Stimulated activated CD8-positive, alpha-beta memory T cell treated with anti-CD3 and anti-CD28 coated beads, Interleukin-15, amount 100 ng/mL, for 48 hours (primary cell): ENCODE data around the gene ST3GAL6.

Experiments used
- DNase-seq, 2 donors: peaks; one replicate each; pipeline ENCODE4 v3.0.0-alpha.2; 2020; ENCODE audit warnings: low read depth in 2 of 2

Gene ST3GAL6, protein sequence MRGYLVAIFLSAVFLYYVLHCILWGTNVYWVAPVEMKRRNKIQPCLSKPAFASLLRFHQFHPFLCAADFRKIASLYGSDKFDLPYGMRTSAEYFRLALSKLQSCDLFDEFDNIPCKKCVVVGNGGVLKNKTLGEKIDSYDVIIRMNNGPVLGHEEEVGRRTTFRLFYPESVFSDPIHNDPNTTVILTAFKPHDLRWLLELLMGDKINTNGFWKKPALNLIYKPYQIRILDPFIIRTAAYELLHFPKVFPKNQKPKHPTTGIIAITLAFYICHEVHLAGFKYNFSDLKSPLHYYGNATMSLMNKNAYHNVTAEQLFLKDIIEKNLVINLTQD

DNA sequence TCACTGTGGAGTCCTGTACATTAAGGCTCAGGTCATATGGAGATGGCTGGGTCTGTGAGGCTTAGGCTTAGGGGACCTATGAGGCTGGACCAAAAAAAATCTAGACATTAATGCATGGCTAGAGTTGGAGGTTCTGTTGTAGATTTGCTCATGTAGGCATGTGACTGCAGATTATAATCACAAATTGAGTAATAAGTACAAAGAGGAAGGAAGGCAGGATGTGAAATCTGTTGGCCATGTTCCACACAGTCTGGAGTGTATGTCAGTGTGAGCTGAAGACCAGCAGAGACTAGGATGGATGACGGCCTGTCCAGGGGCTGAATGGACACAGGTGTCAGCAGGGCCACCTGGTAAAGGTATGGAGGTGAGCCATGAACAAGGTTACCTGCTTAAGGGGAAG lies at the start of gene ST3GAL6:
TSS of gene ST3GAL6 (plus strand) at position 265 of the 400 bp plus-strand sequence. CDS start 5,101 bp downstream, outside the sequence.
- no peak for DNase-seq

DNA sequence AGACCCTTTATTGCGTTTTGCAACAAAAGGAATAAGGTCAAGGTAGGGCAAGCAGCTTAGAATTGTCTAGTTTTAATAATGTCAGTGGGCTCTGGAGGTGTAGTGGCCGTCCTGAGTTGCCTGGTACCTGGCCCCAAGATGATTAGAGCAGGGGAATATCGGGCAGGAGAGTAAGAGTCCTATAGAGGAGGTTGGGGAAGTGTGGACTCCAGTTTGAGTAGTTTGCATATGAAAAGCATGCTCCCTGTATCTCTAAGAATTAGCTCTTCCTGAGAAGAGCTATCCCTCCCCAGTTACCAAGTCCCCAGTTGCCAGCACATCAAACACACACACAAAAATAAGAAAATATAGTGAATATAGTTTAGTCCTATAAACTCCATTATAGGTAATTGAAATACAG lies 49.2 kb upstream of the ST3GAL6 start:
- DNase-seq = no peak

DNA sequence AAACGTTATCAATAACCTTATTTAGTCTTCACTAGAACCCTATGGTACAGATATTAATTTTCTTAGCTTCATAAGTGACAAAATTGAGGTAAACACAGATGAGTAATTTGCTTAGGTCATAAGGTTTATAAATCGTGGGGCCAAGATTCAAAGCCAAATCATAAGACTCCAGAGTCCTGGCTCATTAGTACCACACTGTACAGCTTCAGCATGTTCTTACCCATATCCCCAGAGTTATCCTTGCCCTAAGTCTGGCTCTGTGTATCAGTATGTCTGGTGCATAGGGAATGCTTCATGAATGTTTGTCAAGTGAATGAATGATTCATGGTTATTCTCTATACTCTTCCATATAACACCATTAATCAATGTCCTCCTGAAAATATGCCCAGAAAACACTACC lies 45.6 kb upstream of the ST3GAL6 start:
- no peak for DNase-seq

DNA sequence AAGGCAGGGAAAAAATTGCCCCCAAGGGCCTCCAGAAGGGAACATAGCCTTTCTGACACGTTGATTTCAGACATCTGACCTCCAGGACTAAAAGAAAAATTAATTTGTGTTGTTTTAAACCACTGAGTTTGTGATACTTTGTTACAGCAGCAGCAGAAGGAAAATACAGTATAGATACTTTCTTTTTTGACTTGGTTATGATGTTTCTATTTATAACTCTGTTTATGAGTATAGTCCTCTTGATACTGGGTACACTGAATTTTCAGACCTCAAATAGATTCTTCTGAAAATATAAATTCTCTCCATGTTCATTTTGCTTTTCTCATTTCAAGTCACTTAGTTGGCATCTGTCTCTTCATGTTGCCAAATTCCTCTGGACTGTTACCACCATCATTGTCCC lies 44.4 kb upstream of the ST3GAL6 start:
- no peak for DNase-seq

DNA sequence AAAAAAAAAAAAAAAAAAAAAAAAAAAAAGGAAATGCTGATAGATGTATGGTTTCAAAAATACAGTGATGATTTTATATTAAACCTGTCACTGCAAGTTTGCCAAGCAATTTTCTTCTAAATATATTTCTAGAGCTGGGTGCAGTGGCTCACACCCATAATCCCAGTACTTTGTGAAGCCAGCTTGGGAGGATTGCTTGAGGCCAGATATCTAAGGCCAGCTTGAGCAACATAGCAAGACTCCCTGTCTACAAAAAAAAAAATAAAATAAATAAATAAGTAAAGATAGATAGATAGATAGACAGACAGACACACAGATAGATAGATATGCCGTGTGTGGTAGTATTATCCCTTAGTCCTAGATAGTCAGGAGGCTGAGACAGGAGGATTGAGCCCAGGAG lies 41.4 kb upstream of the ST3GAL6 start:
- DNase-seq = no peak

DNA sequence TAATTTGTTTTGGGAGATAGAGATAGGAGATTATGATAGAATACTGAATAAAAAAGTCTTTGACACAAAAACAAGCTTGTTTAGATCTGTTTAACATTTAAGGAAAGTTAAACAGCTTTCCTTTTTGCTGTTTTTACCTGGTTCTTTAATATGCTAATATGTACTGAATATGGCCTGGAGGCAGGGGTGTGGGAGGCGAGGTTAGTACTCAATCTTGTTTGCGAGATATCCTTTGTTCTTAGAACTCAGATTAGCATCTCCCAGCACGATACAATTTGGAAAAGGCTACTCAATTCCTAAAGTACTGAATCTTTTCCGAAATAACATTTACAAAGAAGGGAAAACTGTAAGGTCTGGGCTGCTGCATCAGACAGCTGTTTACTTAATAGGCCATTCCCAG lies 40.8 kb upstream of the ST3GAL6 start:
- no peak for DNase-seq

DNA sequence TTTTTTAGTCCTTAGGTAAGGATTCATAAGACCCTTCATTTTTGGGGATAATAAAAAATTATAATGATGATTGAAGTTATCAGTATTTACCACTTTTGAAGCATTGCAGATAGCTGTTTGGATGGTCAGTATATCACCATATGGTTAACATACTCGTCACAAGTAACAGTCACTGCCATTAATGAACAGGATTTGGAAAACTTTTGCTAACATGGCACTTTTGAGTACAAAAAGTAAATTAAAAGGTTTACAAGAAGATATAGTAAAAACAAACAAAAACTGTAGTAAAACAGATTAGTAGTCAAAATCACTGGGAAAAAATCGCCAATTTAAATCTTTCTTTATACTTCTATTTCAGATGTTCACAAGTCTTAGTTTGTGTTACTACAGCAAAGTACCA lies 37.8 kb upstream of the ST3GAL6 start:
- no peak for DNase-seq

DNA sequence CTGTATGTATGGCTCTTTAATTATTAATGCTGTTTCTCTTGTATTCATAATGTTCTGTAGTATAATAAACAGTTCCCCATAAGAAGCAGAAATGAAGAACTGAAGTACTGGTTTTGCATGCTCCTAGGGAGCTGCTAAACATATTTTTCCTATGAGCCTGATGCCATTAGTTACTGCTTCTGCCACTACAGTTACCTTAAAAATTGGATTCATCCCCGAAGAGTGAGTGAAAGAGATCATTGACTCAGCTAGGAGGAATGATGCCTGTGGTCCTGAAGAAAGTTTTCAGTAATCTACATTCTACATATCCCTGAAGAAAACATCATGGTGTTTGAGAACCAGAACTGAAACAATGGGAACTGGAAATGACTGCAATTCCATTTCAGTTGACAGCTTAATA lies 37.1 kb upstream of the ST3GAL6 start:
- DNase-seq = no peak

DNA sequence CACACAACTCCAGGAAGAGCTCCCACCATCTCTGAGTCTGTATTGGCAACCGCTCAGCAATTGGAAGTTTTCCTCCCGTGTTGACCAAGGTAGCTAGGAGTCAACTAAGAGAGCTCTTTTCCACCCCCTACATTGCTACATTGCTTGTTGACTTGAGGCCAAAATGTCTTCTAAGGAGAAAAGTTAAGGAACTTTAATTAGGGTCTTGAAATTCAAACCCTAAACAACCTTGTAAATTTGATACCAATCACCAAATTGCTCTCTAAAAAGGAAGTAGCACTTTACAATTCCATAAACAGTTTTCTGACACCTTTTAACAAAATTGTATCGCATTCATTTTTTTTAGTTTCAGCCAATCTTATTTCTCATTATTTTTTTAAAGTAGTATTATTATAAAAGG lies 35.5 kb upstream of the ST3GAL6 start:
- DNase-seq = no peak

DNA sequence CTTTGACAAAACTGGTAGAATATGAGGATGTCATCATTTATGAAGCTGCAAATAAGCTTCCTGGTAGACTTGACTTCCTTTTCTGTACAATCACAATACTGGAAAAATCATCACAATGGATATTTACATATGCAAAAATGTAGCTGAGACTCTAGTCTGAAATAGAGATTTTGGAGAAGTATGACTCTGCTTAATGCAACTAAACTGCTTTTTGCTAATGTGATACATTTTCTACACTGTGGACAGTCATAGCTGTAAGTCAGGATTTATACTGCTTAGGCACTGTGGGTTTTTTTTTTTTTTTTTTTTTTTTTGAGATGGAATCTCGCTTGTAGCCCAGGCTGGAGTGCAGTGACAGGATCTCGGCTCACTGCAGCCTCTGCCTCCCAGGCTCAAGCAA lies 34.5 kb upstream of the ST3GAL6 start:
- DNase-seq = no peak

DNA sequence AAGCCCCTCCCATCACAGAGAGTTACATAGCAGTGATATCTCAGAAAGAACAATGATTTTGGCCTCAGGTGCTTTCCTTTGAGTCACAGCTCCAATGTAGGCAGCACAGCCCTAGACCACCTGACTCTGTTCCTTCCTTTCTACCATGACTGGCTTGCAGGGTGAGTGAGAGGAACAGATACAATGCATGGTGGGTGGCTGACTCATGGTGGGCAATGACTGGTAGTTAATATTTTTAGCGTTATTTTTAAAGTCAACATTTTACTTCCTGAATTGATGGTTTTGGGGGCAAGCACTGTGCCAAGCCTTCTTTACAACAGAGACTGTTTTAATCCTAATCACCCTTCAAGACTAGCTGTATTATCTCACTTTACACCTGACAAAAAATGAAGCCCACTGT lies 32.8 kb upstream of the ST3GAL6 start:
- DNase-seq = no peak

DNA sequence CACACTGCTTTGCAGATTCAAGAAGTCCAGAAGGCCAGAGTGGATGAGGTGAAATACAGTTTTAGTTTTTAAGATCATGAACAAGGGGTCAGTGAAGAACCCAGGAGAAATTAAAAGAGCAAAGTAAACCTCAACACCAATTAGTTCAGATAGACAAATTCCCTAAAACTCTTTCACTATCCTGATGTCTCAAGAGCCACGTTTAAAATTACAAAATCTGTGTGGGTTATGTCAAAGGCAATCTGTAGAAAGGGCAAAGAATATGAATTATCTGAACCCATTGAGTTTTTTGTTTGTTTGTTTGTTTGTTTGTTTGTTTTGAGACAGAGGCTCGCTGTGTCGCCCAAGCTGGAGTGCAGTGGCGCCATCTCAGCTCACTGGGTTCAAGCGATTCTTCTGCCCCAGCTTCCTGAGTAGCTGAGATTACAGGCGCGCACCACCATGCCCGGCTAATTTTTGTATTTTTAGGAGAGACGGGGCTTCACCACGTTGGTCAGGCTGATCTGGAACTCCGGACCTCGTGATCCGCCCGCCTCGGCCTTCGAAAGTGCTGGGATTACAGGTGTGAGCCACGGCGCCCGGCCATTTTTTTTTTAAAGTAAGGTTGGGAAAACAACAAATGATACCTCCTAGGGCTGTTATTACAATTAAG lies 32.1 kb upstream of the ST3GAL6 start:
- DNase-seq = no peak

DNA sequence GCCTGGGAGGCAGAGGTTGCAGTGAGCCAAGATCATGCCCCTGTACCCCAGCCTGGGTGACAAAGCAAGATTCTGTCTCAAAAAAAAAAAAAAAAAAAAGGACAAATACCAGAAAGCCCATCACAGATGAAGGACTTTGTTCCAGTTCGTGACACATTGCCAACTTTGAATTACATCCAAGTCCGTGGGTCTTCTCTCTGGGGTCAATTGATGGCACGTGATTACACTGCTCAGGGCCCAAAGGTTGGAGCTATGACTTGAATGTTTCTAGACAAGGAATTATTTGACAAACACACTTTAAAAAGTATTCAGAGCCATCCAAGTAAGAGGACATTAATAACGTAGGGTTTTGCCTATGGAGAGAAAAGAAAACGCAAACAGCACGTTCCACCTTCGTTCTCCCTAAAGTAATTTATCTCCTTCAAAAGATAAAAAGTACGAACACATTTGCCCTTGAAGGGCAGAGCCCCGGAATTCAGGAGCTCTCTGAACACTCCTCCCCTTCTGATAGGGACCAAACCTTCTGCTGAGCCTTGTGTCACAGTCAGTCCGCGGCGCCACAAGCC lies 31.3 kb upstream of the ST3GAL6 start:
- no peak for DNase-seq

DNA sequence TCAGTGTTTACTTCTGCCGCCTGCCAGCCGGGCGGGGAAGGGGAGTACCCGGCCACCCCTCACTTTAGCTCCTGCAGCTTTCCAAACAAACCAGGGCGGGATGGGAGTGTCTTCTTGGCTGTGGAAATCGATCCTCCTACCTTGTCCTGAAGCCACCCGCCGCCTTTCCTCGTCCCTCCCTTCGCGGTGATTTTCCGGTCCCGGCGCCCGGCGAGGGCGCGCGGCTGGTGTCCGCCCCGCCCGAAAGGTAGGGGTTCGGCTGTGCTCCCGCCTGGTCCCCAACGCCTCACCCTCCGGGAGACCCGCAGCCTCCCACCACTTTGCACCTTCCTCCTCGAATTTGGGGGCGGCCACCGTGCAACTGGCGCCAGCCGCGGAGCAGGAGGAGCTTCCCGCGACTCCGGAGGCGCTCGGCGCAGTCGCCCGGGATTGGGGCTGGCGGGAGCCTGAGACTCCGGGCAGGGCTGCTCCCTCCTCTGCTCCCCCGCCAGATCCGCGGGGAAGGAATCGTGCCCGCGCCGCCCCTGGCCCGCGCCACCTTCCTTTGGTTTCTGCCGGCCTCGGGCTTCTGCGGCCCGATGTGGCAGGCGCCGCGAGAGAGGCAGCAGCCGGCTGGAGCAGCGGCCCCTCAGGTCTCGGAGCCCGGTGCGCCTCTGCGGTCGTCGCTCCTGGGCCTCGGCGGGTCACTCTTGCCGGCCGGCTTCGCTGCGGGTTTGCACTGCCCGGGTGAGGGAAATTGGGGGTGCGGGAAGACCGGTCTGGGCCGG lies 30.7 kb upstream of the ST3GAL6 start:
- no peak for DNase-seq

DNA sequence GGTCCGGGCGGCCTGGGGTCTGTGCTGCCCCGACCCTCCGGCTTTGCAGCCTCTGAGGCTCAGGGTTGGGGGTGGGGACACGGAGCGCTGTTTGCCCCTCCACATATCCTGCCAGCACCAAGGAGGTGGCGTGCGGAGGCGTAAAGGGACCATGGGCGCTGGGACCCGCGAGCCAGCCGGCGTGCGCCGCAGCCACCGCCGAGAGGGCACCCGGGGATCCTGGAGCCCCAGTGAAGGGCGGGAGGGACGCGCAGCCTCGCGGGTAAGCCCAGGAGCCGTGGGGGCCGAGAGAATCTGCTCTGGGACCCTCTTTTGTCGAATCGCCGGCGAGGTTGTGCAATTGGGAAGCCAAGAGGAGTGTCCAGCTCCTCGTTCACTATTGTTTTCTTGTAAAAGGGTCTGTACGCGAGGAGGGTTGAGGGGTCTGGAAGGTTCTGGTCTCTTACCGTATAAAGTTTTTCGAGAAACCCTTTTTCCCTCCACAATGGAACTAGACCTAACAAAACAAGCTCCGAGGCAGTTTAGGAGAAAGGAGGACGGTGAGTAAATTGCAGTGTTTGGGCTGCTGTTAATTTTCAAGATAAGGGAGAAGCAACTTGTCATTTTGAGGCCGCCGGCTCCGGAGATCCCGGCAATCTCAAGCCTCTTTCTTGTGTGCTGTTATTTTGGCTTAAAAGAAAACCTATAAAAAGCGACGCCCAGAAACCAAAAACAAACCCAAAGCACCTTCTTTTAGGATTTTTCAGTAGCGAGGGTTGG lies 29.9 kb upstream of the ST3GAL6 start:
- no peak for DNase-seq

DNA sequence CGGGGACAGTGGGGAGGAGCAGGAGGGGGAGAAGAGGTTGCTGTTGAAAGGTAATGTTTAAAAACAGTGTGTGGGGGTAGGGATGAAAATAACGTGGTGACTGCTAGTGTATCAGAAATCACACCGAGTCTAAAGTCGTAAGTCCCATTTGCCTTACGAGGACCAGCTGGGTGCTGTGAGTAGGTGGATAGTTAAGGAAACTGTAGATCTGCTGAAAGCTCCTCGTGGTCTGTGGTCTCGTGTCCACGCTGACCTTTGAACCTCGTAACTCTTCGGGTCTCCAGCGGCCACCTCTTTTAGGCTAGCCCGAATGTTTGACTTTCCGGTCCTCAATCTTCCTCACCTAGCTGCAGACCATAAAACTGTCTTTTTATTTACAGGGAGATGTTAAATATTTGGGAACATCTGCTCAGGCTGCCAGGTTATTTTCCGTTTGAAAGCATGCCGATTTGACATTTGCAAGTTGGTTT lies 29.3 kb upstream of the ST3GAL6 start:
- no peak for DNase-seq

DNA sequence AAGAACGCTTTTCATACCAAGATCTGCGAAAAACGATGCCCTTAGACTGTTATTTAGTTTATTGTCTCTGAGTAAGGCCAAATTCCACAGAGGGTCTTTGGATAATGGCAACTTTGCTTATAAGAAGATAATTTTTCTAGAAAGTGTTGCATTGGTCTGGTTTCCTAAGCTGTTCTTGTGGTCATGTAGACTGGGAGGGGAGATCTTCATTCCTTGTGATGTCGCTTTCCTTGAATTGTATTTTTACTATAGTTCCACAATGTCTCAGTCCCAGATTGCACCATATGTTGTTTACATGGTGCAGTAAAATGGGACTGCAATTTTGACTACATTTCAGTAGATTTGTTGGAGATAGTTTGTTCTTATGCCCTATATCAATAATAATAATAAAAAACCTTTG lies 28.8 kb upstream of the ST3GAL6 start:
- no peak for DNase-seq

DNA sequence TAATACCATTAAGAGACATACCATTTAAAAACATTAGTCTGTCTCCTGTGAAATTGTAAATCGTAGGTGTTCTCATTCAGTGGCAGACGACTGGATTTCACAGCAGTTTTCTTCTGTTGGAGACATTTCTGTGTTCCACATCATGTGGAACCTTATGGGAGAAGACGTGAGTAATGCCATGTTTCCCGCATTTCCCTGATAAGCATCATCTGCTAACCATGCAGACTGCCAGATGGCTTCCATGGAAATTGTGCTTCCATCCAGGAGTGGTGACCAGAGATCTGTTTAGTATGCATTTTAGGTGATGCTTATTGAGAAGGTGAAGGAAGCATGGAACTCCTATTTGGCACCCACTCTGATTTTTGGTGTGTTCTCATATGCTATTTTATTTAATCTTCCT lies 28.4 kb upstream of the ST3GAL6 start:
- no peak for DNase-seq

DNA sequence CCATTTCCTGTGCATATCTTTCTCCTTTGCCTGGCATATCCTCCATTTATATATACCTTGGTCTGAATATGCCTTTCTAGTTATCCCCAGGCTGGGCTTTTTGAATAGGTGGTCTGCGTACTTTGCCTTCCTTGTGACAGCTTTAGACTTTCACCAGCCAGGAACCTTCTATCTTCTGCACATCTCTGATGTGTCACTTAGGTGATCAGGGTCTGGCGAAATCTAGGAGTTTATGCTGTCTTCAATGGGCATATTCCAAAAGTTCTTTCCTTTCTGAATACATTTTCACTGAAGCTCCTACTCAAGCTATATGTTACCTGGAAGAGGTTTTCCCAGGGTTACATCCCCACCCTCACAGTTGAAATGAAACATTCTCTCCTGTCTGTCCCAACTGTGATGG lies 27.8 kb upstream of the ST3GAL6 start:
- DNase-seq = no peak

DNA sequence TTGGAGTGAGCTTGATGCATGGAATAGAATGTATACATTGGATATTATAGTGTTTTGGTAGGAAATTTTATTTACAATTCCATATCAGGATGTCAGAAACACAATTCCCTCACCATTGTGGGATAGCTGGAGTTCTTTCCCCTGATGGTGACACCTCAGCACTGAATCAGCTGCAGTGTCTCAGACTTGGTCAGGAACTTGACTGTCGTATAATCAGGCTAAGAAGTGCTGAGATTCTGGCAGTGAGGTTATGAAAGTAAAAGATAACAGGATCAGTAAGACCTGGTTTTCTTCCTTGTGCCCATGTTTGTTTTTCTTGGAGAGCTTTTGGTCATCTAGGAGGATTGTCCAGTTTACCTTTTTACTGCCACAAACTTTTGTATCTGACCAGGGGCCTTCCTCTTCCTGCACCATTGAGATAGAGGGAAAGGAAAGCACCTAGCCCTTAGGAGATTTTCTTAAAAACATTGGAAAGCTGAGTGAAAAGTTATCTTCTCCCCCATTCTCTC lies 27.3 kb upstream of the ST3GAL6 start:
- no peak for DNase-seq

DNA sequence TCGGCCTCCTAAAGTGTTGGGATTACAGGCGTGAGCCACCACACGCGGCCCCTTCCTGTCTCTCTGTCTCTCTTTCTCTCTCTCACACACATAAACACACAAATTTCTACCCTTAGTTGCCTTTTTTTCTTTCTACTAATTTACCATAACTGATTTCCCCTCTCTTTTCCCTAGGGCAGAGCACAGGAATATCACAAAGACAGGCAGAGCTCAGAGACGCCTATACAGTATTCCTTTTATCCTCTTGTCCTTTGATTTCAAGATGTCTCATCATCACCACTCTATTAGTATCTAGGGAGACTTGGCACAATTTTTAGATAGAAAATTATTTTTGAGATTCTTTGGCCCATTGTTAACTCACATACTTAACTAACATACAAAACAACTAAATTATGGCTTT lies 25.8 kb upstream of the ST3GAL6 start:
- DNase-seq = no peak

DNA sequence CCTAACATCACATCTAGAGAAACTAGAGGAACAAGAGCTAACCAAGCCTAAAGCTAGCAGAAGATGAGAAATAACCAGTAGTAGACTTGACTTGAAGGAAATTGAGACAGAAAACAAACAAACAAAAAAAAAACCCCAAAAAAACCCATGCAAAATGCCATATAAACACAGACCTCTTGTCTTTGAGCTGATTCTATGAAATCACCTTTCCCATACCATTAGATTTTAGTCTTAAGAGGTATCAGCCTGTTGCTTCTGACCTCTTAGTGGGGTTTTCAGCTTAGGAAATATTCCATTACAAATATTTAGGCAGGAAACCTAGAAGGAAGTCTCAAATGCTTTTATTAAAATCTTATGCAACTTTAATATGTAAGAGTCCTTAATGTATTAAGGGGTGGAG lies 23.9 kb upstream of the ST3GAL6 start:
- no peak for DNase-seq
